ENCODE data around the gene TMEM154. TPM values are rescaled to one million over a fixed set of nuclear protein-coding genes. Genes with fewer than 3 reads are reported as not detected.

The TMEM154 gene
- polyA plus RNA-seq, 3 donors = 24.7 to 157 (median 117) TPM

GRCh38 chr4:152599095-152599494 is 80.7 kb downstream of the TMEM154 start:
- no peak overlapping the region for H3K27ac Mint-ChIP-seq

GRCh38 chr4:152598454-152598853 is 81.3 kb downstream of the TMEM154 start:
- WGBS (ENCODE audit: insufficient coverage) = no CpG with 5 or more reads among the region's 2 CpGs

More at GRCh38 chr4:152599095-152599494, 80.7 kb downstream of the TMEM154 start:
- Mint-ChIP-seq H3K9me3 (no peaks in the 10 kb centered on the region), H3K36me3 (no peaks in the 10 kb centered on the region), H3K27me3 (ENCODE audit: low read depth in 3 of 3) (peaks cover 0 to 4% (median 2%) of the 10 kb centered on the region in 3 donors), H3K4me1 (no peaks in the 10 kb centered on the region), H3K4me3 (no peak overlapping the region)
- WGBS (ENCODE audit: insufficient coverage) = 100% methylated on average over 6 of the region's 6 CpGs
- H3K36me3 ChIP-seq (replicated peaks in 1 of 2; ENCODE audit: control insufficient read depth in 1 of 2, insufficient read depth in 2 of 2, low read length in 2 of 2) = no peaks in the 10 kb centered on the region
- no peaks in the 10 kb centered on the region for H3K9me3 ChIP-seq (replicated peaks in 1 of 2; ENCODE audit: control insufficient read depth in 1 of 2, insufficient read depth in 1 of 2, low read length in 2 of 2)
- no peak for DNase-seq
- no peak overlapping the region for H2AFZ ChIP-seq (ENCODE audit: insufficient read depth, low read depth, low read length, poor library complexity, severe bottlenecking)
- H3K4me2 ChIP-seq (replicated peaks; ENCODE audit: extremely low read depth, low read length, poor library complexity, severe bottlenecking) = no peak overlapping the region
- H3K4me1 ChIP-seq (ENCODE audit: control insufficient read depth in 1 of 2, insufficient read depth in 2 of 2, low read length in 2 of 2) = no peaks in the 10 kb centered on the region
- H3K27ac ChIP-seq (ENCODE audit: low read depth in 1 of 2, low read length in 2 of 2) = no peak overlapping the region
- H3K79me2 ChIP-seq (ENCODE audit: insufficient read depth, low read length) = no peaks in the 10 kb centered on the region
- no peak for TF ChIP-seq CTCF (IDR thresholded peaks at IDR 0.05)
- no peak overlapping the region for H3K9ac ChIP-seq (ENCODE audit: insufficient read depth, low read length, poor library complexity, severe bottlenecking)
- no peaks in the 10 kb centered on the region for H4K20me1 ChIP-seq (ENCODE audit: insufficient read depth, low read length)
- intact Hi-C loops (cut with micrococcal nuclease) = no loop called here
- no peak overlapping the region for H3K4me3 ChIP-seq (replicated peaks in 1 of 3; ENCODE audit: low read depth in 2 of 3, low read length in 3 of 3)
- H3K27me3 ChIP-seq (ENCODE audit: control insufficient read depth in 2 of 2, insufficient read depth in 2 of 2, low read length in 2 of 2) = no peaks in the 10 kb centered on the region

More at GRCh38 chr4:152598454-152598853, 81.3 kb downstream of the TMEM154 start:
- Histone ChIP-seq H3K36me3 (replicated peaks in 1 of 2; ENCODE audit: control insufficient read depth in 1 of 2, insufficient read depth in 2 of 2, low read length in 2 of 2) (no peaks in the 10 kb centered on the region), H3K27me3 (ENCODE audit: control insufficient read depth in 2 of 2, insufficient read depth in 2 of 2, low read length in 2 of 2) (no peaks in the 10 kb centered on the region), H3K4me2 (replicated peaks; ENCODE audit: extremely low read depth, low read length, poor library complexity, severe bottlenecking) (no peak overlapping the region), H4K20me1 (ENCODE audit: insufficient read depth, low read length) (no peaks in the 10 kb centered on the region), H3K4me1 (ENCODE audit: control insufficient read depth in 1 of 2, insufficient read depth in 2 of 2, low read length in 2 of 2) (no peaks in the 10 kb centered on the region), H2AFZ (ENCODE audit: insufficient read depth, low read depth, low read length, poor library complexity, severe bottlenecking) (no peak overlapping the region), H3K9ac (ENCODE audit: insufficient read depth, low read length, poor library complexity, severe bottlenecking) (no peak overlapping the region), H3K9me3 (replicated peaks in 1 of 2; ENCODE audit: control insufficient read depth in 1 of 2, insufficient read depth in 1 of 2, low read length in 2 of 2) (no peaks in the 10 kb centered on the region), H3K4me3 (replicated peaks in 1 of 3; ENCODE audit: low read depth in 2 of 3, low read length in 3 of 3) (no peak overlapping the region), H3K27ac (ENCODE audit: low read depth in 1 of 2, low read length in 2 of 2) (no peak overlapping the region), H3K79me2 (ENCODE audit: insufficient read depth, low read length) (no peaks in the 10 kb centered on the region)
- Mint-ChIP-seq H3K27ac (no peak overlapping the region), H3K36me3 (no peaks in the 10 kb centered on the region), H3K27me3 (ENCODE audit: low read depth in 3 of 3) (peaks cover 0 to 5% (median 4%) of the 10 kb centered on the region in 3 donors), H3K9me3 (no peaks in the 10 kb centered on the region), H3K4me3 (no peak overlapping the region), H3K4me1 (no peaks in the 10 kb centered on the region)
- no peak for TF ChIP-seq CTCF (IDR thresholded peaks at IDR 0.05)
- no peak for DNase-seq
- intact Hi-C loops (cut with micrococcal nuclease) = no loop called here
